Uterus (tissue), 4 donors: ENCODE measurements around the gene ARHGEF17. TPM values are rescaled to one million over a fixed set of nuclear protein-coding genes. Genes with fewer than 3 reads are reported as not detected.

Experiments used
- DNase-seq, 2 donors: peaks; one replicate each; pipeline ENCODE4 v3.0.0-alpha.2; 2019 to 2020
- H3K27ac ChIP-seq, 2 donors: fragments of 200-600 bp; sonication (generic); 1 replicate in 1 of 2; 2 replicates in 1 of 2; pipeline ENCODE4 v1.5.1; 2016 to 2018
- H3K27me3 ChIP-seq, 2 donors: fragments of 200-600 bp; sonication (generic); one replicate each; pipeline ENCODE4 v1.5.1; 2018 to 2019; ENCODE audit warnings: control low read depth in 1 of 2
- H3K36me3 ChIP-seq, 2 donors: fragments of 200-600 bp; sonication (generic); one replicate each; pipeline ENCODE4 v1.5.1; 2019; ENCODE audit warnings: control low read depth in 1 of 2
- H3K4me1 ChIP-seq, 2 donors: fragments of 200-600 bp; sonication (generic); one replicate each; pipeline ENCODE4 v1.5.1; 2018 to 2019; ENCODE audit warnings: control low read depth in 1 of 2
- H3K4me3 ChIP-seq, 2 donors: fragments of 200-600 bp; sonication (generic); 1 replicate in 1 of 2; 2 replicates in 1 of 2; pipeline ENCODE4 v1.5.1; 2018 to 2019; ENCODE audit warnings: mild to moderate bottlenecking in 1 of 2
- H3K9me3 ChIP-seq, 2 donors: fragments of 200-600 bp; sonication (generic); one replicate each; pipeline ENCODE4 v1.5.1; 2019; ENCODE audit warnings: control low read depth in 1 of 2
- POLR2A ChIP-seq, 2 donors: fragments of 450-650 bp; IDR thresholded peaks; one replicate each; pipeline ENCODE4 v1.6.1; 2016; ENCODE audit warnings: antibody characterized with exemption in 2 of 2, mild to moderate bottlenecking in 1 of 2, moderate library complexity in 1 of 2
- intact Hi-C: fragments of 100-400 bp; cut with DNase I; formaldehyde crosslinking; loops from one replicate; pipeline ENCODE4 v1.15.1; 2023; ENCODE audit warnings: low total_unique reads
- total RNA-seq, 4 donors: library from RNA; depleted of rRNA in 3 of 4; stranded (reverse); fragments of >200 nt in 3 of 4; gene quantifications; one replicate each; pipeline versions ENCODE4 v1.1.0 to v1.2.4, GENCODE V29; 2014 to 2023
- TF ChIP-seq, protein P1 (sequence below), 4 experiments: fragments of 200-600 bp in 2 of 4; fragments of 450-650 bp in 2 of 4; sonication (generic) in 2 of 4; IDR thresholded peaks; one replicate each; pipeline ENCODE4 v1.5.1; 2016 to 2019; ENCODE audit warnings: antibody characterized with exemption in 4 of 4, mild to moderate bottlenecking in 2 of 4, moderate library complexity in 1 of 4
- donor health status: DM: yes; HTN: yes; CAD: no.

ARHGEF17 gene, protein sequence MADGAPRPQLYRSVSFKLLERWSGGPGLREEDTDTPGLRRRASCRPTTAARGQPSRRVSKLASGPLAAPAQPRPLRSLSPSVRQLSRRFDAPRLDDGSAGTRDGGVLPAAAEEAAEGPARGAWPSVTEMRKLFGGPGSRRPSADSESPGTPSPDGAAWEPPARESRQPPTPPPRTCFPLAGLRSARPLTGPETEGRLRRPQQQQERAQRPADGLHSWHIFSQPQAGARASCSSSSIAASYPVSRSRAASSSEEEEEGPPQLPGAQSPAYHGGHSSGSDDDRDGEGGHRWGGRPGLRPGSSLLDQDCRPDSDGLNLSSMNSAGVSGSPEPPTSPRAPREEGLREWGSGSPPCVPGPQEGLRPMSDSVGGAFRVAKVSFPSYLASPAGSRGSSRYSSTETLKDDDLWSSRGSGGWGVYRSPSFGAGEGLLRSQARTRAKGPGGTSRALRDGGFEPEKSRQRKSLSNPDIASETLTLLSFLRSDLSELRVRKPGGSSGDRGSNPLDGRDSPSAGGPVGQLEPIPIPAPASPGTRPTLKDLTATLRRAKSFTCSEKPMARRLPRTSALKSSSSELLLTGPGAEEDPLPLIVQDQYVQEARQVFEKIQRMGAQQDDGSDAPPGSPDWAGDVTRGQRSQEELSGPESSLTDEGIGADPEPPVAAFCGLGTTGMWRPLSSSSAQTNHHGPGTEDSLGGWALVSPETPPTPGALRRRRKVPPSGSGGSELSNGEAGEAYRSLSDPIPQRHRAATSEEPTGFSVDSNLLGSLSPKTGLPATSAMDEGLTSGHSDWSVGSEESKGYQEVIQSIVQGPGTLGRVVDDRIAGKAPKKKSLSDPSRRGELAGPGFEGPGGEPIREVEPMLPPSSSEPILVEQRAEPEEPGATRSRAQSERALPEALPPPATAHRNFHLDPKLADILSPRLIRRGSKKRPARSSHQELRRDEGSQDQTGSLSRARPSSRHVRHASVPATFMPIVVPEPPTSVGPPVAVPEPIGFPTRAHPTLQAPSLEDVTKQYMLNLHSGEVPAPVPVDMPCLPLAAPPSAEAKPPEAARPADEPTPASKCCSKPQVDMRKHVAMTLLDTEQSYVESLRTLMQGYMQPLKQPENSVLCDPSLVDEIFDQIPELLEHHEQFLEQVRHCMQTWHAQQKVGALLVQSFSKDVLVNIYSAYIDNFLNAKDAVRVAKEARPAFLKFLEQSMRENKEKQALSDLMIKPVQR (N-terminal part only)
- total RNA-seq = 100 to 1,000 TPM in 1 of 4 donors, 10 to 100 TPM in 3; 17.9 to 174 (median 58.6) TPM

DNA sequence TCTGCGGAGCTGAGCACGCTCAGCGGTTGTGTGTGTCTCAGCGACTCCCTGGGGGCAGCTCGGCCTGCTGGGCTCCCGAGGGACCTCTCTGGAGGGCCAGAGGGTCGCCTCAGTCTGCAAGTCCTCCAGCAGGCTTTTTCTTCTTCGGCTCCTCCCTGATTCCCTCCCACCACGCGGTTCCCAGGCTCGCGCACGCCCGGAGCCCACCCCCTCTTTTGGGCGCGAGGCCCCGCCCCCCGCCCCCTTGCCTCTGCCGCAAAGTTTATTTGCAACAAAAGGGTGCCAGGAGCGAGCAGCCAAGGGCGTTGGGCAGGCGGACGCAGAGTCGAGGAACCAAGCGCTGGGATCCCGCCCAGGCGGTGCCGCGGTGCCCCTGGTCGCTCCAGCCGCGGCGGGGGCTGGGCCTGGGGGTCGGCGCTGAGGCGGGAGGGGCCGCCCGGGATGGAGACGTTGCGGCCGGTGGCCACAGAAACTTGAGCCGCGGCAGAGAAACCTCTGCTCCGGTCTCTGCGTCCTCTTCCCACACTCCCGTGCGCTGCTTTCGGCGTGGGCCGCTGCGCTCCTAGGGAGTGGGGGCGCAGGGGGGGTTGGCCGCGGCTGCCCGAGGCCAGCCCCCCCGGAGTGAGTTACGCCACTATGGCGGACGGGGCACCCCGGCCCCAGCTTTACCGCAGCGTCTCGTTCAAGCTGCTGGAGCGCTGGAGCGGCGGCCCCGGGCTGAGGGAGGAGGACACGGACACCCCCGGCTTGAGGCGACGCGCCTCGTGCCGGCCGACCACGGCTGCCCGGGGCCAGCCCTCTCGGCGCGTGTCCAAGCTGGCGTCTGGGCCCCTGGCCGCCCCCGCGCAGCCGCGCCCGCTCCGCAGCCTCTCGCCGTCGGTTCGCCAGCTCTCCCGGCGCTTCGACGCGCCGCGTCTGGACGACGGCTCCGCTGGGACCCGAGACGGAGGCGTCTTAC lies at the start of gene ARHGEF17:
Gene ARHGEF17 (plus strand): TSS at position 274 of the 958 bp plus-strand sequence. CDS start 363 bp downstream, at position 637.
- intact Hi-C loops = no loop called here
- DNase-seq = peak; percentile 80 to 83
- peak within 1 kb of the TSS; percentile 37 to 46 for H3K4me3 ChIP-seq
- H3K27ac ChIP-seq = peak within 1 kb of the TSS; percentile 91 to 93
- TF ChIP-seq, protein P1, sequence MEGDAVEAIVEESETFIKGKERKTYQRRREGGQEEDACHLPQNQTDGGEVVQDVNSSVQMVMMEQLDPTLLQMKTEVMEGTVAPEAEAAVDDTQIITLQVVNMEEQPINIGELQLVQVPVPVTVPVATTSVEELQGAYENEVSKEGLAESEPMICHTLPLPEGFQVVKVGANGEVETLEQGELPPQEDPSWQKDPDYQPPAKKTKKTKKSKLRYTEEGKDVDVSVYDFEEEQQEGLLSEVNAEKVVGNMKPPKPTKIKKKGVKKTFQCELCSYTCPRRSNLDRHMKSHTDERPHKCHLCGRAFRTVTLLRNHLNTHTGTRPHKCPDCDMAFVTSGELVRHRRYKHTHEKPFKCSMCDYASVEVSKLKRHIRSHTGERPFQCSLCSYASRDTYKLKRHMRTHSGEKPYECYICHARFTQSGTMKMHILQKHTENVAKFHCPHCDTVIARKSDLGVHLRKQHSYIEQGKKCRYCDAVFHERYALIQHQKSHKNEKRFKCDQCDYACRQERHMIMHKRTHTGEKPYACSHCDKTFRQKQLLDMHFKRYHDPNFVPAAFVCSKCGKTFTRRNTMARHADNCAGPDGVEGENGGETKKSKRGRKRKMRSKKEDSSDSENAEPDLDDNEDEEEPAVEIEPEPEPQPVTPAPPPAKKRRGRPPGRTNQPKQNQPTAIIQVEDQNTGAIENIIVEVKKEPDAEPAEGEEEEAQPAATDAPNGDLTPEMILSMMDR (IDR thresholded peaks at IDR 0.05) = no peak
- TF ChIP-seq POLR2A (IDR thresholded peaks at IDR 0.05) = peak; percentile 36 to 54
- no peaks in the 10 kb centered on the region for H3K36me3 ChIP-seq
- H3K4me1 ChIP-seq = no peaks in the 10 kb centered on the region
- no peaks in the 10 kb centered on the region for H3K27me3 ChIP-seq
- no peaks in the 10 kb centered on the region for H3K9me3 ChIP-seq

DNA sequence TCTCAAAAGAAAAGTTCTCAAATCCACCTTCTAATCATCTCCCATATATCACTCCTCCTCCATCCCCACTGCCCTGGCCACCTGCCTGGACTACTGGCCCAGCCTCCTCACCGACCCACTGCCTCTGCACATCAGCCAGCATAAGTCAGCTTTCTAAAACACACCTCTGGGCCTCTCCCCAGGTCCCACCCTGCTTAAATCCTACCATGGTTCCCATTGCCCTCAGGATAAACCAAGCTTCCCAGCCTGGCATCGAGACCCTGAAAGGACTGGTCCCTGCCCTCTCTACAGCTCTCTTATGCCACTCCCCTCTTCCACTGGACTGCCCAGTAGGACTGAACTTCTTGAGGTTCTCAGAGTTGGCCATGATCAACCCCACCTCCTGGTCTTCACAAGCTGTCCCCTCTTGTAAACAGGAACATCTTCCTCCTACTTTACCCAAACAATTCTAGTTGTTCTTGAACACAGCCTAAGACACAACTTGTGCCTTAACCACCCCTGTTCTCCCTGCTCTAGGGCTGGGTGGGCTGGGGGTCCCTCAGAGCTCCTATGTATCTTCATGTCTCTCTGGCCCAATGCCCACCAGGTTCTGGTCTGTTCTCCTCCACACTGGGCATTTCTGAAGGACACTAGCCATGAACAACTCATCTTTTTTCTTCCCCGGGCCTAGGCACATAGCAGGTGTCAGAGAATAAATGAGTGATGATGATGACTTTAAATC lies 48.5 kb upstream of the ARHGEF17 start:
- H3K9me3 ChIP-seq = no peaks in the 10 kb centered on the region
- peak in 1 of 2 donors; percentile 8 for DNase-seq
- TF ChIP-seq, protein P1 (IDR thresholded peaks at IDR 0.05) = no peak
- no peak for TF ChIP-seq POLR2A (IDR thresholded peaks at IDR 0.05)
- peaks cover 0 to 6% of the 10 kb centered on the region in 2 donors for H3K4me1 ChIP-seq
- H3K4me3 ChIP-seq = no peak overlapping the region
- intact Hi-C loops = no loop called here
- H3K27me3 ChIP-seq = peaks cover 0 to 9% of the 10 kb centered on the region in 2 donors
- H3K36me3 ChIP-seq = no peaks in the 10 kb centered on the region
- no peak overlapping the region for H3K27ac ChIP-seq

DNA sequence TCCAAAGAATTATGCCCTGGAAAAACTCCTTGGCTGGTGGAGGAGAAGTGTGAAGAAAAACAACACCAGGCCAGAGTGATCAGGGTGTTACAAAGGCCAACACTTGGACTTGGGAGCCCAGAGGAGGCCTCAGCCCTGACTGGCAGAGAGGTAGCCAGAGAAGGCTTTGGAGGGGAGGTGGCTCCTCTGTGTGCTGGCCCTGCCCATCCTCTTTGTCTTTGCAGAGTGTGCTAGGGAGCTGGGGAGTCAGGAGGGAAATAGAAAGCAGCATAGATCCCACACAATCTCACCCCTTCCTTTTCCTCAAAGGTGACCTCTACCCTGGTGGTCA lies 48.0 kb upstream of the ARHGEF17 start:
- TF ChIP-seq, protein P1 (IDR thresholded peaks at IDR 0.05) = no peak
- no peak for TF ChIP-seq POLR2A (IDR thresholded peaks at IDR 0.05)
- Histone ChIP-seq H3K27ac (no peak overlapping the region), H3K4me3 (no peak overlapping the region), H3K27me3 (peaks cover 0 to 10% of the 10 kb centered on the region in 2 donors), H3K36me3 (no peaks in the 10 kb centered on the region), H3K9me3 (no peaks in the 10 kb centered on the region), H3K4me1 (peaks cover 0 to 6% of the 10 kb centered on the region in 2 donors)
- intact Hi-C loops = no loop called here
- DNase-seq = no peak

DNA sequence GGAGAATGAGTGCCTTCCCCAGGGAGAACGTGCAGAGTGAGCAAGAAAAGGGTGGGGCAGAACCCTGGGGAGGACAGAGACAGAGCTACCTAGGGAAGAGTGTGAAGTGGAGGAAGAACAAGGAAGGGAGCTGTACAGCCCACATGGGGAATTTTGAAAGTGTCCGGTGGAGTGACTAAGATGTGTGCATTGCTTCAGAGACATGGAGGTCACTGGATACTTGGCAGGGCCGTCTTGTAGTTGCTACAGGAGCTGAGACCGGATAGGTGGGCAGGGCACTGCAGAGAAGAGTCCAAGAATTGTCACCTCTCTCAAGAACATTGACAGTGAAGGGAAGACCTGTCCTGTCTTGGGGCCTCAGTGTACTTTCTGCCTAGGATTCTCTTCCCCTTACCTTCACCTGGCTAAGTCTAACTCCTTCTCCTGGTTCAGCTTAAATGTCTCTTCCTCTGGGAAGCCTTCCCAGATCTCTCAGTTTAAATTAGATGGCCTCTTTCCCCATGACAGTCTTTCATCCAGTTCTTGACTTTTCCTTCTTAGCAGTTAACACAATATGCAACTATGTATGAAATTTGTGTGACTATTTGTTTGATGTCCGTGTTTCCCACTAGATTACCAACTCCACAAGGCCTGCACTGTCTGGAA lies 45.1 kb upstream of the ARHGEF17 start:
- Histone ChIP-seq H3K36me3 (no peaks in the 10 kb centered on the region), H3K4me3 (no peak overlapping the region), H3K9me3 (no peaks in the 10 kb centered on the region), H3K27ac (no peak overlapping the region), H3K4me1 (peaks cover 0 to 6% of the 10 kb centered on the region in 2 donors), H3K27me3 (peaks cover 0 to 10% of the 10 kb centered on the region in 2 donors)
- DNase-seq = no peak
- intact Hi-C loops = no loop called here
- no peak for TF ChIP-seq POLR2A (IDR thresholded peaks at IDR 0.05)
- TF ChIP-seq, protein P1 (IDR thresholded peaks at IDR 0.05) = no peak
